Measurements from ENCODE around the gene PBX3. TPM values are rescaled to one million over a fixed set of nuclear protein-coding genes. Genes with fewer than 3 reads are reported as not detected.

PBX3 gene
- total and polyA plus RNA-seq, 8 donors: 36.3 to 53.6 (median 42.8) TPM

DNA sequence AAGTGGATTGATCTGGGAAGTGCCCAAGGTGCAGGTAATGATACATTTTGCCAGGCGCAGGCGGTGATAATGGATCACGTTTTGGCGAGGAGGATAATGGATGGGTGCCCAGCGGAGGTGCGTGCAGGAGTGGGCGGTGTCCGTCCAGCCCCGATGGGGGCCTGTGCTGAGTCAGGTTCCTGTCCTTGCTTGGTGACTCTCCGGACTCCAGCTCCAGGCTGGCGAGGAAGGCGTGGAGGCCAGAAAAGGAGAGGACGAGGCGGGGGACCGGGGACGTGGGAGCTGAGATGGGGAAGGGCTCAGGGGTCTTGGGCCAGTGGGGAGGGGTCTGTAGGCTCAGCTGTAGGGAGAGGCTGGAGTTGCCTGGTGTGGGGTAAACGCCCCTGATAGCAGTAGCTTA lies 268.3 kb downstream of the PBX3 start:
- Histone ChIP-seq H3K27ac (no peak overlapping the region), H3K27me3 (no peaks in the 10 kb centered on the region), H3K9me3 (peaks cover 0 to under 1% of the 10 kb centered on the region in 2 donors), H3K4me3 (no peak overlapping the region), H3K4me1 (no peaks in the 10 kb centered on the region), H3K36me3 (no peaks in the 10 kb centered on the region)
- ATAC-seq: no peak
- intact Hi-C loops (cut with DNase I): no loop called here
- DNase-seq: no peak
- no peak for TF ChIP-seq CTCF (IDR thresholded peaks at IDR 0.05)

- Histone ChIP-seq H3K27ac (no peak overlapping the region), H3K36me3 (no peaks in the 10 kb centered on the region), H3K4me1 (no peaks in the 10 kb centered on the region), H3K27me3 (no peaks in the 10 kb centered on the region), H3K9me3 (no peaks in the 10 kb centered on the region), H3K4me3 (no peak overlapping the region)
- no peak for TF ChIP-seq CTCF (IDR thresholded peaks at IDR 0.05)
- DNase-seq: peak in 1 of 4 donors; percentile 72
- no peak for ATAC-seq
- intact Hi-C loops (cut with DNase I): no loop called here
Measured at GRCh38 chr9:126016579-126017290, 269.6 kb downstream of the PBX3 start.

Other genes starting within 250 kb of the PBX3 start
- 10 to 100 TPM; 68.3 to 89.5 TPM for gene MAPKAP1, start 40.2 kb upstream of the PBX3 start, total RNA-seq
- 10 to 100 TPM; 49.5 to 59.8 (median 54.3) TPM for gene MAPKAP1, start 40.2 kb upstream of the PBX3 start, polyA plus RNA-seq (ENCODE audit: insufficient read length in 6 of 6)

Data from left lung (tissue), 10 donors.